Smooth muscle cell (in vitro differentiated cells): ENCODE measurements around the gene HSPA1B. TPM values are rescaled to one million over a fixed set of nuclear protein-coding genes. Genes with fewer than 3 reads are reported as not detected.
"Not testable (repeated sequence)": the region's sequence is repeated elsewhere in the genome, so short reads cannot be mapped to it uniquely, and the experiment has no call there.

Experiments used
- DNase-seq: peaks from one replicate; lab custom pipeline; 2025; ENCODE audit not compliant: unreplicated experiment; lab: John Stamatoyannopoulos, UW
- H2AFZ ChIP-seq: fragments of 200-600 bp; sonication (generic); 2 replicates; pipeline ENCODE4 v1.6.0; 2016; ENCODE audit warnings: antibody characterized with exemption, low read depth, mild to moderate bottlenecking
- H3F3A ChIP-seq: fragments of 200-600 bp; sonication (generic); 2 replicates; pipeline ENCODE4 v1.6.0; 2017; ENCODE audit warnings: antibody characterized with exemption, low read depth
- H3K27ac ChIP-seq: fragments of 200-600 bp; sonication (generic); 2 replicates; pipeline ENCODE4 v1.5.1; 2016; ENCODE audit warnings: low read depth, mild to moderate bottlenecking
- H3K27me3 ChIP-seq: fragments of 200-600 bp; sonication (generic); 2 replicates; pipeline ENCODE4 v1.6.1; 2016; ENCODE audit warnings: low read depth, mild to moderate bottlenecking
- H3K36me3 ChIP-seq: fragments of 200-600 bp; sonication (generic); 2 replicates; pipeline ENCODE4 v1.5.1; 2016; ENCODE audit warnings: low read depth
- H3K4me1 ChIP-seq: fragments of 200-600 bp; sonication (generic); 2 replicates; pipeline ENCODE4 v1.5.1; 2016; ENCODE audit warnings: low read depth
- H3K4me2 ChIP-seq: fragments of 200-600 bp; sonication (generic); 2 replicates; pipeline ENCODE4 v1.6.0; 2016; ENCODE audit warnings: mild to moderate bottlenecking
- H3K4me3 ChIP-seq: fragments of 200-600 bp; sonication (generic); 2 replicates; pipeline ENCODE4 v1.5.1; 2016; ENCODE audit warnings: mild to moderate bottlenecking
- H3K79me2 ChIP-seq: fragments of 200-600 bp; sonication (generic); 2 replicates; pipeline ENCODE4 v1.6.0; 2016; ENCODE audit warnings: low read depth, mild to moderate bottlenecking
- H3K9ac ChIP-seq: fragments of 200-600 bp; sonication (generic); 2 replicates; pipeline ENCODE4 v1.6.0; 2016; ENCODE audit warnings: low read depth
- H3K9me3 ChIP-seq: fragments of 200-600 bp; sonication (generic); replicated peaks from 2 replicates; pipeline ENCODE4 v1.5.1; 2016; ENCODE audit warnings: low read depth
- H4K20me1 ChIP-seq: fragments of 200-600 bp; sonication (generic); 2 replicates; pipeline ENCODE4 v1.6.0; 2016; ENCODE audit warnings: low read depth
- WGBS: methylation state at CpG from one replicate; pipeline ENCODE4 v1.1.7; 2016; ENCODE audit warnings: low lambda C conversion rate; 5-methylcytosine and 5-hydroxymethylcytosine counted together
- polyA plus RNA-seq: library from polyadenylated mRNA; unstranded; fragments of >200 nt; fragmentation: Nextera tagmentation; extraction: Ambion mirVana; gene quantifications from 2 replicates; pipeline ENCODE4 v1.2.1, GENCODE V29; 2016
- total RNA-seq: library from RNA; depleted of rRNA; stranded (reverse); fragments of >200 nt; gene quantifications from 2 replicates; pipeline ENCODE4 v1.2.3, GENCODE V29; 2014
- TF ChIP-seq, protein P1 (sequence below): fragments of 200-600 bp; sonication (generic); IDR thresholded peaks from 2 replicates; pipeline ENCODE4 v1.5.1; 2017; ENCODE audit warnings: borderline replicate concordance, mild to moderate bottlenecking, antibody characterized with exemption; ENCODE audit not compliant: insufficient read depth, poor library complexity, severe bottlenecking

Gene HSPA1B
- total and polyA plus RNA-seq, 2 experiments from 2014 or later = 30.7 to 43.1 TPM

- WGBS = 96% methylated on average over 2 of the region's 2 CpGs
- H3F3A ChIP-seq = no peaks in the 10 kb centered on the region
- no peak overlapping the region for H3K9ac ChIP-seq
- H3K27ac ChIP-seq = no peak overlapping the region
- no peaks in the 10 kb centered on the region for H3K79me2 ChIP-seq
- DNase-seq = no peak
- H3K4me3 ChIP-seq = no peak overlapping the region
- H4K20me1 ChIP-seq = no peaks in the 10 kb centered on the region
- H3K36me3 ChIP-seq = no peaks in the 10 kb centered on the region
- H3K4me2 ChIP-seq = no peak overlapping the region
- no peaks in the 10 kb centered on the region for H3K9me3 ChIP-seq
- TF ChIP-seq, protein P1, sequence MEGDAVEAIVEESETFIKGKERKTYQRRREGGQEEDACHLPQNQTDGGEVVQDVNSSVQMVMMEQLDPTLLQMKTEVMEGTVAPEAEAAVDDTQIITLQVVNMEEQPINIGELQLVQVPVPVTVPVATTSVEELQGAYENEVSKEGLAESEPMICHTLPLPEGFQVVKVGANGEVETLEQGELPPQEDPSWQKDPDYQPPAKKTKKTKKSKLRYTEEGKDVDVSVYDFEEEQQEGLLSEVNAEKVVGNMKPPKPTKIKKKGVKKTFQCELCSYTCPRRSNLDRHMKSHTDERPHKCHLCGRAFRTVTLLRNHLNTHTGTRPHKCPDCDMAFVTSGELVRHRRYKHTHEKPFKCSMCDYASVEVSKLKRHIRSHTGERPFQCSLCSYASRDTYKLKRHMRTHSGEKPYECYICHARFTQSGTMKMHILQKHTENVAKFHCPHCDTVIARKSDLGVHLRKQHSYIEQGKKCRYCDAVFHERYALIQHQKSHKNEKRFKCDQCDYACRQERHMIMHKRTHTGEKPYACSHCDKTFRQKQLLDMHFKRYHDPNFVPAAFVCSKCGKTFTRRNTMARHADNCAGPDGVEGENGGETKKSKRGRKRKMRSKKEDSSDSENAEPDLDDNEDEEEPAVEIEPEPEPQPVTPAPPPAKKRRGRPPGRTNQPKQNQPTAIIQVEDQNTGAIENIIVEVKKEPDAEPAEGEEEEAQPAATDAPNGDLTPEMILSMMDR = no peak
- H3K27me3 ChIP-seq = no peaks in the 10 kb centered on the region
- H2AFZ ChIP-seq = no peak overlapping the region
- H3K4me1 ChIP-seq = no peaks in the 10 kb centered on the region
These were observed 19.9 kb downstream of the HSPA1B start for GRCh38 chr6:31847276-31847978.

GRCh38 chr6:31850765-31851484, 23.4 kb downstream of the HSPA1B start:
- WGBS = 98% methylated on average over 2 of the region's 2 CpGs
- H3K9me3 ChIP-seq = no peaks in the 10 kb centered on the region
- no peaks in the 10 kb centered on the region for H3K4me1 ChIP-seq
- H3K27me3 ChIP-seq = no peaks in the 10 kb centered on the region
- H4K20me1 ChIP-seq = no peaks in the 10 kb centered on the region
- no peaks in the 10 kb centered on the region for H3F3A ChIP-seq
- no peaks in the 10 kb centered on the region for H3K79me2 ChIP-seq
- H3K9ac ChIP-seq = no peak overlapping the region
- no peak for DNase-seq
- H2AFZ ChIP-seq = no peak overlapping the region
- no peak overlapping the region for H3K4me3 ChIP-seq
- TF ChIP-seq, protein P1 = no peak
- H3K36me3 ChIP-seq = no peaks in the 10 kb centered on the region
- H3K27ac ChIP-seq = no peak overlapping the region
- no peak overlapping the region for H3K4me2 ChIP-seq

DNA sequence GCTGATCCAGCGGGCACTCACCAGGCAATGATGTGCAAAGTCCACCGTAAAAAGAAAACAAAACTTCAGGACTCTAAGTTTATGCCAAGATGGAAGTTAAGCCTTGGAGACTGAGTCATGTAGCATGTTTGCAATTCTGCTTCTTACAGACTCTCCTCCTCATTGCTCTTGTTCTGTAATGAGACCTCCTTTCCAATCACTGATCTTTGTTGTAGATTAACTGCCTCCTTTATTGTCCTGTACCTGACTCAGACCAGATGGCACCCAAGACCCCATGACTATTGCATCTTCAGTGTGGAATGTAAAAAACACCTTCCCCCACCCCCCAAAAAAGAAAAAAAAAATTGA, 23.9 kb downstream of the HSPA1B start:
- TF ChIP-seq, protein P1 = no peak
- Histone ChIP-seq H4K20me1 (no peaks in the 10 kb centered on the region), H3K27me3 (no peaks in the 10 kb centered on the region), H2AFZ (no peak overlapping the region), H3F3A (no peaks in the 10 kb centered on the region), H3K27ac (no peak overlapping the region), H3K9ac (no peak overlapping the region), H3K4me1 (no peaks in the 10 kb centered on the region), H3K9me3 (no peaks in the 10 kb centered on the region), H3K4me2 (peak overlapping the region; percentile 61), H3K79me2 (no peaks in the 10 kb centered on the region), H3K4me3 (no peak overlapping the region), H3K36me3 (no peaks in the 10 kb centered on the region)
- WGBS = 79% methylated on average over 2 of the region's 2 CpGs
- no peak for DNase-seq

- H3K79me2 ChIP-seq, H3K27ac ChIP-seq, H3K9ac ChIP-seq, H3F3A ChIP-seq, H3K9me3 ChIP-seq, H4K20me1 ChIP-seq, H3K36me3 ChIP-seq, H3K4me3 ChIP-seq, DNase-seq, H3K4me1 ChIP-seq, H2AFZ ChIP-seq, H3K27me3 ChIP-seq: not testable (repeated sequence)
- peak overlapping the region; percentile 61 for H3K4me2 ChIP-seq
- 68% methylated on average over 34 of the region's 35 CpGs for WGBS
These were observed 24.6 kb downstream of the HSPA1B start for GRCh38 chr6:31851980-31852718.

GRCh38 chr6:31857774-31858173, 30.2 kb downstream of the HSPA1B start:
- H4K20me1 ChIP-seq, H3K9me3 ChIP-seq, H3K36me3 ChIP-seq, H2AFZ ChIP-seq, H3K4me3 ChIP-seq, H3K27ac ChIP-seq, H3K27me3 ChIP-seq, H3K4me1 ChIP-seq, H3F3A ChIP-seq, H3K4me2 ChIP-seq, DNase-seq, H3K9ac ChIP-seq: not testable (repeated sequence)
- peaks cover 10% of the 10 kb centered on the region for H3K79me2 ChIP-seq
- WGBS = 97% methylated on average over 8 of the region's 8 CpGs
